GM19035 (cell line): ENCODE results near the gene PHC2.
A peak's percentile ranks its signal among the peaks of the same experiment; 100 is the strongest.

Source experiments
- ATAC-seq: cut with Tn5 transposase; IDR thresholded peaks from one replicate; pipeline ENCODE4 v1.9.1; 2021; ENCODE audit not compliant: unreplicated experiment

PHC2 gene

DNA sequence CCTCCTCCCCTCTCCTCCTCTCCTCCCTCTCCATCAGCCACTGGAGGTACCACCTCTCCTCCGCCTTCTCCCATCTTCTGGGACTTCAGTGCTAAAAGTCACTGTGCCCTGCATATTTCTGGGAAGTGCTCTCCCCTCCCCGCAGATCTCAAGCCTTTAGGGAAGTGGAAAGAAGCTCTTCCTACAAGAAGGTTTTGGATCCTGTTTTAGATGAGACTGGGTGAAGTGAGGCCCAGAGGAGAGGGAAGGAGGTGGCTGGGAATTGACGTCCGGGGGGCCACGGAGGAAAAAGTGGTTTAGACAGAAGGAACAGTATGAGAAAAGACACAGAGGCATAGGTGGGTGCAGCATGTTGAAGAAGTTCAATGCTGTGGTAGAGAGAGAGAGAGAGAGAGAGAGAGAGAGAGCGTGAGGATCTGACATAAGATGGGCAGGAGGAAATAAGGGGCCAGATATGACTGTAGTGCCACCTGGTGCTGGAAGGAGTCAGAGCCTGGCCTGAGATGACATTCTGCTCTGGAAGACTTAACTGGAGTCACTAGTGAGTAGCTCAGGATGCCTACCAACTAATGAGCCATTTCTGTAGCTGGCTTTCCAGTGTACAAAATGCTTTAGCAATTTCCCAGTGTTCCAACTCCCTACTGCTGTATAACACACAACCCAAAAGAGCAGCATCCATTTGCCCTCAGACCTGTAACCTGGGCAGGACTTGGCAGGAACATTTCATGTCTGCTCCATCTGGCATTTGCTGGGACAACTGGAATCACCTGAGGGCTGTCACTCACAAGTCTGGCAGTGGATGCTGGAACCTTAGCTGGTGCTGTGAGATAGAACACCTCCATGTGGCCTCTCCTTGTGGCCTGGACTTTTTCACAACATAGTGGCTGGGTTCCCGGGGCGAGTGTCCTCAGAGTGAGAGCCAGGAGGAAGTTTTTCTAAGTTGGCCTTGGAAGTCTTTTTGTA is 24.9 kb upstream of the PHC2 start:
- peak; percentile 77 for ATAC-seq

DNA sequence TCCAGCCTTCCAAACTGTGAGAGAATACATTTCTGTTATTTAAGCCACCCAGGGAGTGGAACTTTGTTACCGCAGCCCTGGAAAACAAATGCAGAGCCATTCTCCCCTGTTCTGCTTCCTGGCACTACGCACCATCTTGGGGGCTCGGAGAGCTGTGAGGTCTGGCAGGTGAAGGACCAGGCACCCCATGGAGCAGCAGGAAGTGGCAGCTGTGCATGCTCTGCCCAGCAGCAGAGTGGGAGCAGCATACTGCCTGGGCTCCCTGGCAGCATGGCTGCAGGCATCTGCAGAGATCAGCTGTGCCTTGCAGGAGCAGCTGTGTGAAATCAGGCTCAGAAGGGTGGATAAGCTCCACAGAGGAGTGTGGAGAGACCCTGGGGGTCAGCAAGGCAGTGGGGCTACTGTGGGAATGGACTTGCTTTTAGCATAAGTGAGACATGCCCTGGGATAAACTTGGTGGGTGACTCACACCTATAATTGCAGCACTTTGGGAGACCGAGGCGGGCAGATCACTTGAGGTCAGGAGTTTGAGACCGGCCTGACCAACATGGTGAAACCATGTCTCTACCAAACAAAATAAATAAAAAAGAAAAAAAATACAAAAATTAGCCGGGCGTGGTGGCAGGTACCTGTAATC is 23.9 kb upstream of the PHC2 start:
- no peak for ATAC-seq

DNA sequence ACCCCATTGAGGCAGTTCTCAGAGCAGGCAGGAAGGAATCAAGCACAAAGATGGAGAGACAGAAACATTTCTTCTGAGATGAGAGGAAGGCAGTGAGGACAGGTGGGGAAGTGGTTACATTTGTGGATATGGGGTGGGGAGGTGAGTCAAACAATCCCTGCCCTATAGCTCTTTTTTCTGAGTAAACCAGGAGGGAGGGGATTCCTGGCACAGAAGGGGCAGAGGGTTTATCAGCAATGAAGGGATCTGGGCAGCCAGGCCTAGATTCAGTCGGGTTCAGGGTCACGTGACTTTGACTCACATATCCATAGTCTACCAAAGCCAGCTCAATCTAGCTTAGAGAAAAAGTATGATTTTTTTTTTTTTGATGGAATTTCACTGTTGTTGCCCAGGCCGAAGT is 15.7 kb upstream of the PHC2 start:
- ATAC-seq = no peak

DNA sequence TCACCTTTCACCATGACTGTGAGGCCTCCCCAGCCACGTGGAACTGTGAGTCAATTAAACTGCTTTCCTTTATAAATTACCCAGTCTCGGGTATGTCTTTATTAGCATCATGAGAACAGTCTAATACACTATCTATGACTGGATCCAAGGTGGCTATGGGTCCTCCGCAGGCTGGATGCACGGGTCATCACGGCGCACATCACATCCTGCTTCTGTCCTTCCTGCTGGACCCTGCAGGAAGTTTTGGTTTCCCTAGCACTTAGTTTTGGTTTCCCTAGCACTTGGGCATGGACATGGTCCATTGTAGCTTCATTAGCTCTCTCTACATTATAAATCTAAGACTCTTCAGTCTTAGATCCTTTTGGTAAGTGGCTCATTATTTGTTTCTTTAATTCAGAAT is 14.2 kb upstream of the PHC2 start:
- ATAC-seq = no peak

DNA sequence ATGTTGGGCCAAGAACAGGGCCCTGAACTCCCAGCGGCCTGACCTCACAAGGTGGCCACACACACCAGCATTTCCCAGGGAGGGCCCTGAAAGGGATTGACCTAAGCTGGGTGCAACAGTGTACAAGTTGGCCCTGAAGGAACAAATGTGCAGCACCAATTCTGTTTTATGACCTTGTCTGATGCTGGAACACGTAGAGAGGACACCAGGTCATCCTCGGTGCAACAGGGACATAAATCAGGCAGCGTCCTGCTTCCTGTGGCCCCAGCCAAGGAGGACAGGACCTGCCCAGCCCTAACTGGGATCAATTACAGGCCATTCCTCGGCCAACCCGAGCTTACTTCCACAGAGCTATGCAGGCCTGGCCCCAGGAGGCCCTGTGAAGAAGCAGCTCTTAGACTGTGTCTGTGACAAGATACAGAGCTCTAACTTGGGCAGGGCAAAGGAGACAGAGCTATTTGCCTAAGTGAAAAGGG is 12.8 kb upstream of the PHC2 start:
- no peak for ATAC-seq

DNA sequence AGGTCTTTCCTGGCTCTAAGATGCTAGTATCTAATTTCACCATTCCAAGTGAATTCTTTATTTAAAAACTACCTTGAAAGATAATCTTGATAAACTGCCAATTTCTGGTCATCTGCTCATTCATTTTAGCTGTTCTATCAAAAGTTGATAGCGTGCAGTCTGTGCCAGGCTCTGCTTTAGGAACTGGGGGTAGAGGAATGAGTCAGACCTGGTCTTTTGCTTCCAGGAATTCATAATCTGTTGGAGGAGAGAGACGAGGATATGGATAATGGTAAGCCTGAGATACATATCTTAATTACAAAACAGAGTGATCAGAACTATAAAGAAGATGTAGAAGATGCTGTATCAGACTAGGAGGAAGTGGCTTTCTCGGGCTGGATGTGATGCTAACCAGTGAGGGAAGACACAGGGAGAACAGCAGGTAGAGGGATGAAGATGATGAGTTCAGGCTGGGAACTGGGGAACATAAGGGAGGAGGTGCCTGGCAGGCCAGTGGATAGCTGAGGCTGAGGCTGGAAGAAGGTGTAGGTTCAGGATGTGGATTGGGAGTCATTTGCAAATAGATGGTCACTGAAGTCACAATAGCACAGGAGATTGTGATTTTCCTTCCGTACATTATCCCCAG is 12.3 kb upstream of the PHC2 start:
- ATAC-seq = no peak

DNA sequence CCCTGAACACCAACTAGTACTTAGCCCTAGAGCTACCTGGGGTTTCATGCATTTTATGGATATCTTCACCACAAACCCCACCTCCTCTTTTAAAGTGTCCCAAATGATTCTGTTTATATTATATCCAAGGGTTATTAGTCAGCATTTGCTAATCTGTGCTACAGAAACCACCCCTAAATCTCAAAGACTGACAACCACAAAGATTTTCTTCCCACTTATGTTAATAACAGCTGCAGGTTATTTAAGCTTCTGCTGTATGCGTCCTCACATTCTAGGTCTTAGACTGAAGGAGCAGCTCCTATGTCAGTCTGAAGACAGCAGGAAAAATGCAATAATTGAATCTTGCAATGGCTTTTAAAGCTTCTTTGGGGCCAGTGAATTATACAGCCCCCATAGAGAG is 11.2 kb upstream of the PHC2 start:
- ATAC-seq = no peak

DNA sequence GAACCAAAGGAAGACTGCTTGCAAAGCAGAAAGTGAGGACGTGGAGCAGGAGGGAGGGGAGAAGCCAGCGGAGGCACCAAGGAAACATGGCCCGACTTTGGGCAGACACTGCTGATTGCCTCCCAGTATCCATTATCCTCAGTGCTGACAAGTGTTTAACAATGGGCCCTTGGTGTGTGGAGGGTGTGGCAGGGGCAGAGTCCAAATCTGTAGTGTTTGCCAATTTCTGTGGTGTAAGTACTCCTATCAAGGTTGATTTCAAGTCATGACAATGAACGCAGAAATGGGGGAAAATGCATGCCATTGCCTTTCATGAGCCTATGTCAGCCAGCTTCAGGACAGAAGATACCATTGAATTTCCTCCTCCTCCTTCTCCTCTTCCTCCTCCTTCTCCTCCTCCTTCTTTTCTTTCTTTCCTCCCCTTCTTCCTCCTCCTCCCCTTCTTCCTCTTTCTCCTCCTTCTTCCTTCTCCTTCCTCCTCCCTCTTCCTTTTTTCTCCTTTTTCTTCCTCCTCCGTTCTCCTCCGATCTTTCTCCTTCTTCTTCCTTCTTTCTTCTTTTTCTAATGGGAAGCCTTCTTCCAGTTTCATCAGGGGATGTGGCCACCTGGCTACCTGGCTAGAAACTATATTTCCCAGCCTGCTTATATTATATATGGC is 10.3 kb upstream of the PHC2 start:
- ATAC-seq = no peak

DNA sequence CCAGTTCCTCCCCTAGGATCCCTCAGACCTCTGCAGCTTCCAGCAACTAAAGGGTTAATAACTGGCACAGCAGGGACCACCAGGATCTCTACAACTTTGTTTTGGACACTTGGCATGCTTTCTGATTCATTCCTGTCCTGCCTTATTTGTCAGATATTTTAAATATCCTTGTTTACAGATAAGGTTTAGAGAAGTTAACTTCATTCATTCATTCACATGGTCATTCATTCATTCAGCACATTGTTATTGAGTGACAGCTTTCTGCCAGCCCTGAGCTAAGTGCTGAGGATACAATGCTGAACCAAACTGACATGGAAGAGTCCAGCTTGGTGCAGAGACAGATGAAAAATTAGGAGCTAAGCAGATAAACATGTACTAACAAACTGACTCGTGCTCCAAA is 8.8 kb upstream of the PHC2 start:
- ATAC-seq = no peak

DNA sequence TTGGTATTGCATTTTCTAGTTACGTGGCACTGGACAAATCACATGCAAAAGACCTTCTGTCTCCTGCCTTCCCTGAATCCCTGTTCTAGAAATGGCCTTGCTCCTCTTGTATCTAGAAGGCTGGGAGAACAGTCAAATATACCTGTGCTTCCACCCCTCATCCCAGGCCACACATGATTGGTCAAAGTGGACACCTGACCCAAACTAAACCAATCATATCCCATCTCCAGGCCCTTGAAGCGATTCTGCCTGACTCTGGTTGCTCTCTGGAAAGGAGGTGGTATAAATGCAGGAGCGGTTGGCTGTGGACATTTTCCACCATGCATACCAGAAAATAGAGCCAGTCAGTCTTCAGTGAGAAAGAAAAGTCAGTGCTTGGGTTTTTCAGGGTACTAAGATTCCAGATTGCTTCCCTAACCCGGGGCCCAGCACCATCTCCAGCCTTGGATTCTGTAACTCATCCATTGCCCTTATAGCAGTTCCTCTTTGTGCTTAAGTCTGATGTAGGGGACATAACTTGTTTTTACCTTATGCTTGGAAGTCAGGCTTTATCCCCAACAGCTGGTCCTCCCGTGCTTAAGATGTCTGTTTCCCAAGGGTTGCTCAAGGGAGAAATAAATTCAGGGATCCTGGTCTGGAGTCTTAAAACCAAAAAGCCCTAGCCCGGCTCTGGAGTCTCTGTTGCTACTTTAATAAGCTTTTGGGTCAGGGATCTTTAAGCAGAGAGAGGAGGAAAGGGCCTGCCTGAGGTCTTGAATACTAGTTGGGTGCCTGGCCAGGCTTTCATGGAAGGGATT is 7.7 kb upstream of the PHC2 start:
- no peak for ATAC-seq

DNA sequence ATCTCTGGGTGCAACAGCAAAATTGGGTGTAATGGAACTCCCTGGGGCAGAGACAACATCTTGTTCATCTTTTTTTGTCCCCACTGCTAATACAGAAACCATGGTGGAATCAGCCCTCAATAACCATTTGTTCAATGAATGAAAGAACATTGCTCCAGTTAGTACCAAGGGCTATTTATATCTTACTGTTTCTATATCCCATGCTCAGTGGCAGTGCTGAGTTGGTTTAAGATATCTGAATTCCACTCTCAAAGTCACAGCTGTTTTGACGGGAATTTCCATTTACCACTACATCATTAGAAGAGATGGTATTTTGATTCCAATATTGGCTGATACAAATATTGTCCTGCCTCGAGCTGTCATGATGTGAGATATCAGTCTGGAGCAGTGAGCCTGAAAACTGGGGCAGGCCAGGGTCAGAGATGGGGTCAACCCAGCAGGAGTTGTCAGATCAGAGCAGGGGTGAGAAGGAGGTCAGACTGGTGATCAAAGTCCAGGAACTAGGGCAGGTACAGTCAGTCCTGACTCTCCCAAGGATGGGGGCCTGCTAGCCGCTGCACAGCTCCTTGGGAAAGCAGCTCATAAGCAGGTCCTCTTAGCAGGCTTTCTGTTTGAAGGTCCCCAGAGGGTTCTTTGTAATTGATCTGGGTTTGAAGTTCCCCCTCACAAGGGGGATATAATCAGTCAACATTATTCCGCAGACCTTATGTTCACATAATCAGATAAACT is 5.8 kb upstream of the PHC2 start:
- ATAC-seq = no peak

DNA sequence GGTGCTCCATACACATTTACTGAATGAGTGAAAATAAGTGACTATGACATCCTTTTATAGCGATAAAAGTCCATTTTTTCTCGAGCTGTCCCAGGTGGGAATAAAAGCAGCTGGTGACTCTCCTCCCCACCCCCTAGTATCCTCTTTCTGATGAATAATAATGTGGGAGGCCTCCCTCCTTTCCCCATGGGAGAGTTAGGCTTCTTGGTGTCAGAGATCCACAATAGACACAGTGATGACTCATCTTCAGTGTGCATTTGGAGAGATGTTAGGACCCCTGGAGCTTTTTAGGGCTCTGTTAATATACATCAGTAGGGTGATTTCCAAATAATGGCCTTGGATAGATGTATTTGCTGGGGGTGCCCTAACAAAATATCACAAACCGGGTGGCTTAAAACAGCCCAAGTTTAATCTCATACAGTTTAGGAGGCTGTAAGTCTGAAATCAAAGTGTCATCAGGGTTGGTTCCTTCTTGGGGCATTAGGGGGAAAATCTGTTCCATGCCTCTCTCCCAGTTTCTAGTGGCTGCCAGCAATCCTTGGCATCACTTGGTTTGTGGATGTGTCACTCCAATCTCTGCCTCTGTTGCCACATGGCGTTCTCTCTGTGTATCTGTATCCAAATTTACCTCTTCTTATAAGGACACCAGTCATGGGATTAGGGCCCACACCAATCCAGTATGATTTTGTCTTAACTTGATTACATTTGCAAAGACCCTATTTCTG is 4.4 kb upstream of the PHC2 start:
- no peak for ATAC-seq

DNA sequence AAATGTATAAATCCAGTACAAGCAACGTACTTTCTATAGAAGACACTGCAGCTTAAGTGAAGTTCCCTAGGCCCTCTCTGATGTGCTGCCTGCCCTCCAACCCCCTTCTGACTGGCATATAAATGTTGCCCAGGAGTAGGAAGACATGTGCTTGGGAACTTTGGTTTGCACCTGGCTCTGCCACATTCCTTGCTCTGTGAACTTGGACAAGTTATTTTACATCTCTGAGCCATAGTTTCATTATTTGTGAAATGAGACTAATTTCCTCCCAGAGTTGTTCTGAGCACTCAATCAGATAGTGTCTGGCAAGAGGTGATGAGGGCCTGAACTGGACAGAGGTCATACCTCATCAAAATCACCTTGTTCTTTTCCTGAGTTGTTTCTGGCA is 3.5 kb upstream of the PHC2 start:
- ATAC-seq = no peak

DNA sequence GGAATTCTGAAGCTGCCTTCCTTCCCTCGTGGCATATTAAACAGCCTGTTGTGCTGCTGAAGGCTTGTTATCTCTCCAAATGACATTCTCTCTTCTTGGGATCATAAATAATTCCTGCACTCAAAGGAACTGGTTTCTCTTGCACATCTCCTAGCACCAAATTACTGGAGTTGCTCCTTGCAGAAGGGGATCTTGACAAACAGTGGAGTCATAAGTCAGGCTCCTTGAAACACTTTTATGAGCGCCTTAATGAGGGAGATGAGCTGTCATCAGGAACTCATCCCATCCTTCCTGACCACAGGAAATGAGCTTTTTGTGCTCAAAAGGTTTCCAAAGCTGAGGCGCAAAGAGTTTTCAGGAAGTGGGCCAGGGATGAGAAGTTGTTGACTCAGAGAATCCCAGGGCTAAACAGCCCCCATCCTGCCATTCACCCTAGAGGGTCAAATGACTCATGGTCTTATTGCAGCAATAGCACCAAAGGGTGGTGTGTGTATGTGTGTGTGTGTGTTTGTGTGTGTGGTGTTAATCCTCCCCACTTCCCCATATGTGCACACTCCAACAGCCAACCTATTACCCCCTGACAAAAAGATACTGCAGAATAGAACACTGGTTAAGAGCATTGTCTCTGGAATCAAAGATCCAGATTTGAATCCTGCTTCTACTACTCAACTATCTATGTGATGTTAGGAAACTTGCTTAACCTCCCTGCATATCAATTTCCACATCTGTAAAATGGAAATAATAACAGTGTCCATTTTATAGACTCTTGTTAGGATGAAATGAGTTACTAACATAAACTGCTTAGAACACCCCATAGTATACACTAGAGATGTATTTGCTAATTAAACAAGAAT is 2.8 kb upstream of the PHC2 start:
- ATAC-seq = no peak

DNA sequence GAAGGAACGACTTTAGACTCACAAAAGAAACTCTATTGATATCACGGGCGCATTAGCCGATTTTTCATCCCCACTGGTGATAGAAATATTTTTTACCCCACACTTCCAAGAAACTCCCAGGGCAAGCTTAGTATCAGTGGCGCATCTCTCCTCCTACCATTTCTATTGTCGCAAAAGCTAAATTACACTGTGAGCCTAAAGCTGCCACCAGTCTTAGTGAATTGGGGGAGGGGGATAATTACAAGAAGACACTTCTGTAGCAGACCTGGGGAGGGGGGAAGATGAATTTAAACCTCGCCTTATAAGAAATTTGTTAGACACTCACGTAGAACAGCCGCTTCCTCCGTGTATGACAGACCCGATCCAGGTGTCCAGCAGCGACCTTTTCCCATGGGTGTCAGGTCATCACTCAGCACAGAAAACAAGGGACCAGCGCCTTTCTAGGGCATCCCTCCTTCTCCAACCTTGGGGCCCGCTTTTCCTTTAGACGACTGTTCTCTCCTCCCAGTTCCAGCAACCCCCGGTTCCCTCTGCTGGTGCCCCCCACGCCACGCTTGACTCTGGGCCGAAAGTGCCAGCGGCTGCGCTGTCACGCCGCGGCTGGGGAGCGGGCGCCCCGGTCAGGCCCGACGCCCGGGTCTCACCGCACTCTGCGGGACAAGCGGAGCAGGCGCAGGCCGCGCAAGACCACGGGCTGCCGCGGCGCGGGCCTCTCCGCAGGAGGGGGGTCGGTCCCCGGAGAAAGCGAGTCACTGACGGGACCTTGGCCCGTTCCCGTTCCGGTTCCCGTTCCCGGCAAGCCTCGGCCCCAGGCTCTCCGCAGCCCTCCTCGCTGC is 821 bp downstream of the PHC2 start:
- peak; percentile 13 for ATAC-seq

DNA sequence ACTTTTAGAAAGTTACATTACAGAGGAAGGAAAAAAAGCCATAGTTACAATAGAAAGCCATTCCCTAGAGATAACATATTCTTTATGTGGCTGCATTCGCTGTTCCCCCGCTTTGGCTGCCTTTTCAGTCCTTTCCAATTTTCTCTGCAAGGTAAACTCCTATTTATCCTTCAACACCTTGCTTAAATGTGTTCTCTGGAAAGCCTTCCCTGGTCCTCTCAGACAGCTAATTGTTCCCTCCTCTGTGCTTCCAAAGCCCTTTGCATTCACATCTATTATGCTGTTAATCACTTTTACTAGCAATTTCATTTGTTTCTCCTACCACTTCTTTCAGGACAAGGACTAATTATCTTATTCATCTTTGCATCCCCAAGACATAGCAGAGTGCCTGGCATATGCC is 1.6 kb downstream of the PHC2 start:
- ATAC-seq = no peak

DNA sequence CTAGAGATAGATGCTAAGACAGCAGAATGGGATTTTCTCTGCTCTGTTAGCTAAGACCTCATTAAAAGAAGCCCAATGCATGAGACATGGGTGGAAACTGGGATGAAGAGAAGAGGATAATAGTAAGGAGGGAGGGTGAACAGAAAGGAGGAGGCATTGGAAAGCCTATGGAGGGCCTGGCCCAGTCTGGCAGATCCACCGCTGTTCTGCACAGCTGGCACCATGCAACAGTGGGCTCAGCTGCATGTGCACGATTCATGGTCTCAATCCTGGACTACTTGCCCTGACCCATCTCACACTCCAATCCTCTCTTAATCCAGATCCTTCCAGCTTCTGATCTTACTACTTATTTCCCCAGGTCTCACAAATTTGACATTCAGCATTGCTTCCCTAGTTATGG is 2.2 kb downstream of the PHC2 start:
- ATAC-seq = no peak

DNA sequence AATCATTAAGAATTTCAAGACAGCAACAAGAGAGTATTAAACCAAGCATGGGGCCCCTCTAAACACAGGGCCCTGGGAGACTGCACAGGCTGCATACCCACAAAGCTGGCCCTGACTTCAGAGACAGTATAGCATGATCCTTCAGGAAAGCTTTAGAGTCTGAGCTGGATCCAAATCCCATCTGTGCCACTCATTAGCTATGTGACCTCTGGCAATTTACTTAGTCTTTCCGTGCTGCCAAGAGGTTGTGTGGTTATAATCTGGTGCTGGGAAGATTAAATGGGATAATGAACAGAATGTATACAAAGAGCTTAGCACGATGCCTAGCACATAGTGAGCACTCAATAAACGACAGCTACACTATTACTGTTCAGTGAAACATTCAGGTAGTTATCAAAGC is 4.0 kb downstream of the PHC2 start:
- no peak for ATAC-seq
